Transverse colon (tissue), 3 donors: Measurements from ENCODE around the gene MRTO4.

Experiments
- POLR2A ChIP-seq: fragments of 450-650 bp; IDR thresholded peaks from one replicate; pipeline ENCODE4 v1.6.1; 2016; ENCODE audit warnings: antibody characterized with exemption, mild to moderate bottlenecking, moderate library complexity
- TF ChIP-seq, protein P1 (sequence below), 5 experiments: fragments of 200-600 bp in 3 of 5; fragments of 450-650 bp in 2 of 5; sonication (generic) in 3 of 5; IDR thresholded peaks; 1 replicate in 2 of 5; 2 replicates in 3 of 5; pipeline ENCODE4 v1.5.1; 2016 to 2017; ENCODE audit warnings: antibody characterized with exemption in 5 of 5, inconsistent platforms in 3 of 5, mild to moderate bottlenecking in 2 of 5, moderate library complexity in 1 of 5

DNA sequence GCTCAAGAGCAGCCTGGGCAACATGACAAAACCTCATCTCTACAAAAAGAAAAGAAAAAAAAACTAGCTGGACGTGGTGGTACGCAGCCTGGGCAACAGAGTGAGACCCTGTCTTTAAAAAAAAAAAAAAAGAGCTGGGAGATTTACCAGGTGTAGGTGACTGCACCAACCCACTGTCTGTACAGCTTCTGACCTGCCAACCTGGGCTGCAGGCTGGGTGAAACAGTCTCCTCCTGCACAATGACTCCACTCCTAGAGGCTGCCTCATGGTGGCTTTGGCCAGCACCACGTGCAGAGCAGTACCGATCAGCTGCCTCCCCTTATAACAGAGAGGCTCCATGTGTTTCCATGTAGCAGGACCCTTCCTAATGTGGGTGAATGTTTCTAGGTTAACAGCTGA lies 3.7 kb downstream of the MRTO4 start:
- no peak for TF ChIP-seq POLR2A
- TF ChIP-seq, protein P1, sequence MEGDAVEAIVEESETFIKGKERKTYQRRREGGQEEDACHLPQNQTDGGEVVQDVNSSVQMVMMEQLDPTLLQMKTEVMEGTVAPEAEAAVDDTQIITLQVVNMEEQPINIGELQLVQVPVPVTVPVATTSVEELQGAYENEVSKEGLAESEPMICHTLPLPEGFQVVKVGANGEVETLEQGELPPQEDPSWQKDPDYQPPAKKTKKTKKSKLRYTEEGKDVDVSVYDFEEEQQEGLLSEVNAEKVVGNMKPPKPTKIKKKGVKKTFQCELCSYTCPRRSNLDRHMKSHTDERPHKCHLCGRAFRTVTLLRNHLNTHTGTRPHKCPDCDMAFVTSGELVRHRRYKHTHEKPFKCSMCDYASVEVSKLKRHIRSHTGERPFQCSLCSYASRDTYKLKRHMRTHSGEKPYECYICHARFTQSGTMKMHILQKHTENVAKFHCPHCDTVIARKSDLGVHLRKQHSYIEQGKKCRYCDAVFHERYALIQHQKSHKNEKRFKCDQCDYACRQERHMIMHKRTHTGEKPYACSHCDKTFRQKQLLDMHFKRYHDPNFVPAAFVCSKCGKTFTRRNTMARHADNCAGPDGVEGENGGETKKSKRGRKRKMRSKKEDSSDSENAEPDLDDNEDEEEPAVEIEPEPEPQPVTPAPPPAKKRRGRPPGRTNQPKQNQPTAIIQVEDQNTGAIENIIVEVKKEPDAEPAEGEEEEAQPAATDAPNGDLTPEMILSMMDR (IDR thresholded peaks at IDR 0.05): no peak
